ENCODE measurements around the gene SAMM50. TPM values are rescaled to one million over a fixed set of nuclear protein-coding genes. Genes with fewer than 3 reads are reported as not detected.
A peak's percentile ranks its signal among the peaks of the same experiment; 100 is the strongest.

SAMM50 gene
- total and polyA plus RNA-seq, 2 experiments from 2014 or later, result 58.6 to 60.3 TPM

GRCh38 chr22:43955883-43956782 is 891 bp downstream of the SAMM50 start (continued):
- TF ChIP-seq CTCF (conservative IDR thresholded peaks at IDR 0.05; ENCODE audit: low read depth in 2 of 2), result no peak

- H3K4me3 ChIP-seq, result peak overlapping the region; percentile 97
- TF ChIP-seq NANOG (IDR thresholded peaks at IDR 0.05; ENCODE audit: borderline replicate concordance) (no peak), STAT1 (IDR thresholded peaks at IDR 0.05; ENCODE audit: unreplicated experiment) (no peak), ETS1 (IDR thresholded peaks at IDR 0.05) (no peak), JUNB (IDR thresholded peaks at IDR 0.05; ENCODE audit: unreplicated experiment) (no peak), EZH2phosphoT487 (IDR thresholded peaks at IDR 0.05; ENCODE audit: unreplicated experiment) (no peak), ZNF462 (CRISPR knock-in tag; IDR thresholded peaks at IDR 0.05) (no peak)
- ATAC-seq, result no peak
Observed at GRCh38 chr22:43956805-43957463, 1.7 kb downstream of the SAMM50 start.

More at GRCh38 chr22:43956805-43957463, 1.7 kb downstream of the SAMM50 start:
- DNase-seq (ENCODE audit: low spot score), result peak; percentile 25
- Mint-ChIP-seq H3K27me3 (ENCODE audit: insufficient read depth, low read depth, poor library complexity) (peaks cover 7% of the 10 kb centered on the region), H3K9me3 (no peaks in the 10 kb centered on the region), H3K36me3 (ENCODE audit: low read depth) (no peaks in the 10 kb centered on the region; the same call in 2 of the 3 replicates), H3K4me3 (peak overlapping the region; percentile 98), H3K27ac (no peak overlapping the region), H3K4me1 (peaks cover 27% of the 10 kb centered on the region)
- H3K79me2 ChIP-seq (replicated peaks; ENCODE audit: insufficient read depth), result peaks cover 63% of the 10 kb centered on the region
- peak overlapping the region; percentile 97 for H3K4me2 ChIP-seq
- H3K27ac ChIP-seq (ENCODE audit: low read depth), result no peak overlapping the region
- peaks cover 29% of the 10 kb centered on the region for H4K20me1 ChIP-seq (replicated peaks; ENCODE audit: insufficient read depth)
- H3K27me3 ChIP-seq (ENCODE audit: insufficient read depth), result no peaks in the 10 kb centered on the region
- peaks cover 9% of the 10 kb centered on the region for H3F3A ChIP-seq (replicated peaks; ENCODE audit: low read depth)
- H2AFZ ChIP-seq, result no peak overlapping the region
- no peaks in the 10 kb centered on the region for H3K9me2 ChIP-seq (ENCODE audit: insufficient read depth)
- H3K4me1 ChIP-seq (ENCODE audit: insufficient read depth), result peaks cover 25% of the 10 kb centered on the region
- H3K36me3 ChIP-seq (ENCODE audit: insufficient read depth), result no peaks in the 10 kb centered on the region
